GM19372 (cell line): ENCODE measurements around the gene PCARE.

Source experiments
- ATAC-seq: cut with Tn5 transposase; IDR thresholded peaks from one replicate; pipeline ENCODE4 v1.9.1; 2021; ENCODE audit warnings: mild to moderate bottlenecking, low read depth, moderate library complexity; ENCODE audit not compliant: unreplicated experiment

PCARE gene

DNA sequence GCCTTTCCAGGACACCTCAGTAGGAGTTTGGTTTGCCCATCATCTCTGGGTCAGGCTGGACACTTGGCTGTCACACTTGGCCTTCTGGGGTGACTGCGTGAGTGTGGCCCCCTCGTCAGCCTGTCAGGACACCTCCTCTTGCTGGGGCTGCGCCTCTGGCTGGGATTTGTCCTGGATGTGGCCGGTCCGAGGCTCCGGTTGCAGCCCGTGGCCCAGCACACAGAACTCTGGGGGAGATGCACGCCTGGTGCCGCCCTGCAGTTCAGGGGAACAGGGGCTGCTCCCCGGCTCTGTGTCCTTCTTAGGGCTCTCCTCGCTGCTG, 9.6 kb downstream of the PCARE start:
- ATAC-seq, result no peak

DNA sequence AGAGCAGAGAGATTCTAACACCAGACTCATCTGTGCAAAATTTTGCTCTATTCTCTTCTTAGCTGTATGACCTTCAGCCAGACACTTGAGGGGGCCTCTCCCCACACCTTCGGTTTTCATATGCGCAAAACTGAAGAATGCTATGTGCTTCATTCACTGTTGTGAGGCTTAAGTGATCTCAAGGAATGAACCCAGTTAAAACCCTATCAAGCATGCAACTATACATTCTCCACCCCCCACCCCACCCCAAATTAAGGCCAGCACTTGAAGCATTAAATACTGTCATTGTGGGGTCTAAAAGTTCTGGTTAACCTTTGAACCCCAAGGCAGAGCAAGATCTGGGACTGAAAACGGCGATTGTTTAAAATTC, 10.0 kb downstream of the PCARE start:
- ATAC-seq, result no peak

DNA sequence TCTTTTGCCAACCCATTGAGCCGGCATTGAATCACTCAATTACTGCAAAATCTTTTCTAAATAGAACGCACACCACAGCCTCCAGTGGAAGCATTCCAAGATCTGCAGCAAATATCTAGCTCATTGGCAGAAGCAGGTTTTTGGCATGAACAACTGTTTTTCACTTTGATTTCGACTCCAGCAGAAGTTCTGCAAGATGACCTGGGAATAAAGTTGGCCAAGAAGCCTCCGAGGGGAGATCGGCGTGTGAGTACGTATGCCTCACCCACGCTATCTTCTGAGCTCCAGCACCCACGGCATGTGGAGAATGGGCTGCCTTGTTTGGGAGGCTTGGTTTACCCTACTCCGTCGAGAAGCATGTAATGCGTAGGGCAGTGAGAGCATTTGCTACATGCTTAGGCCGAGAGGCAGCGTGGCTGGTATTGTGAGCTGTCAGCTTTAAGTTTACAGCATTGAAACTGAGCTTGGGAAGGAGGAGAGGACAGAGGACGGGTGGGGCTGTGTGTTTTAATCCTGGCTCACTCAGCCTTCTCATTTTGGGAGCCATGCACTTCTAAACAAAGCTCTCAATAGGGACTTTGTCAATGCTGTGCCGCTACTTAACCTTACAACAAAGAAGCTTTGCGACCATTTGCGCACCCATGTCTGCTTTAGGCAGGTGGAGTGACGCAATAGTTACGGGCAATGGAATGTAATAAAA, 10.5 kb downstream of the PCARE start:
- ATAC-seq, result no peak

DNA sequence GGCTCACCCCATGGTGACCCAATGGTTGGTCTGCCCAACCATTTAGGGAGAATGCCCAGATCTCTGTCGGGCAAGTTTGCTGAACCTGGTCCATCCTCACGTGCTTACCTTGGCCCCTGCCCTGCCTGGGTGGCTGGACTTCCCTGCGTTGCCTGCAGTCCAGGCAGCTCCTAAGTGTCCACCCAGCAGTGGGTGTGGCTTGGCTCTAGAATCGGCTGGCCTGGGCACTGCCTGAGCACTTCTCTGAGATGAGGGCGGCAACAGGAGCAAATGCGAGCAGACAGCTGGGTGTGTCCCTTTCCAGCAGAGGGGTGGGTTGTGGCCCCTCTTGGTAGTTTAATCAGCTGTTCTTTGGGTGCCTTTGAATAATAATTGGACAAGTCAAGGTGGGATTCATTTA, 11.3 kb downstream of the PCARE start:
- no peak for ATAC-seq

DNA sequence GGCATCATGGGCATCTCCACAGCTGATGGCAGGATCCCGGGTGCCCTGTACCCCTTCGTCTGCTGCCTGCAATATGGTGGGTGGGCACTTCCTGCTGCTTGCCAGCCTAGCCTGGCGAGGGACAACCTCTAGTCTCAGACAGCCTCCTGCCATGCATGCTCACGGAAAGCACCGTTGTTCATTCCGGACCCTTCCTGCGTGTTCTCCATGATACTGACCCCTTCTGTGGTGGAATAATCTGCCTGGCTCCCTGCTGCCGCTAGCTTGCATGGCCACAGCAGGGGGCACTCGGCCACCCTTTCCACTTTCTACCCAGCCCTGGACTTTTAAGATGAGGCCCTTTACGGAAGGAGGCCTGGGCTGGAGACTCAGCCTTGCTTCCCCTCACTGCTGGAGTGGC, 12.0 kb downstream of the PCARE start:
- no peak for ATAC-seq

DNA sequence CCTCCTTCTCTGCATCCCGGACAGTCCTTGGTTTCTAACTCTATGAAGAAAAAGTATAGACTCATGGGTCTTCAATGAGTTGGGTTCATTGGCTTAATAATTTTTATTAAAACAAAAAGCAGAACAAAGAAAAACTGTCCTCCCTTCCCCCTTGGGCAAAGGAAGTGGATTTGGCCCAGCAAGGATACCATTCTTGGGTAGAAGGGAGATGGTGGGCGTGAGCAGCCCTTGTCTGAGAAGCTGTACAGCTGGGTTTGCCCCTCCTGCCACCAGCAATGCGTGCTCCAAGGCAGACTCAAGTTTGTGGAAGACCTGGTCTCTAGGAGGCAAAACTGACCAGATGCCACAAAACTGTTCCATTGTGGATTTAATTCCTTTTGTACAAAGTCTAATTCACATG, 12.7 kb downstream of the PCARE start:
- no peak for ATAC-seq

DNA sequence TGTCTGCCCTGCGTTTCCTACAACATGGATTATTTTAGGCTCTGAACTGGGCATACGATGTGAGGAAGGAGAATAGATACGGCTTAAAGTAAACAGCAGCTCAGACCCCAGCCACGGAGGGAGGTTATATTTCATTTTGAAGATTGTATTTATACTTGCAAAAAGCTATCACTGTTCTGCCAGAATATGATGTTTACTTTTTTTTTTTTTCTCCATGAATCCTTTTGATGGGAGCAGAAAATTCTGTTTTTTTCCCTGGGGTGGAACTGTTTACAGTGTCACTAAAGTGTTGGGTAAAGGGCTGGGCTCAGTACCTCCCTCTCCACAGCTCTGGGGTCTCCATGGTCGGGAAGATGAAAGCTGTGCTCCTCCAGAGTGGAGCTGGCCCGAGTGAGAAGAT, 13.1 kb downstream of the PCARE start:
- ATAC-seq, result no peak

DNA sequence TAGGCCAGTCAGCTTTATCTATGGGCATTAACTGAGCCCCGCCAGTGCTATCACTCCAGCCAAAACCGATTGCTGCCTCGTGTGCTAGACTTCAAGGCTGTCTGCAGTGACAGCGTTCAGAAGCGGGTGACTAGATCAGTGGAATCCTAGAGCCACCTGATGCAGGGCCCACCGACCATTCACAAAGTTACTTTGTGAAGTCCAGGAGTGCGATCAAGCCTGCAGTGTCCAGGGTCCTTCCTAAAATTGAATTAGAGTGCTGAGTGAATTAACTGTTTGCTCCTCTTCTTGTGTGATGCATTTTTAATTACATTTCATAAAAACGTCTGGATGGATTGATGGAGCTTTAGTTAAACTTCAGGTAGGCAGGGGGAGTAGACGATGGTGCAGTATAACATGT, 13.9 kb downstream of the PCARE start:
- no peak for ATAC-seq

DNA sequence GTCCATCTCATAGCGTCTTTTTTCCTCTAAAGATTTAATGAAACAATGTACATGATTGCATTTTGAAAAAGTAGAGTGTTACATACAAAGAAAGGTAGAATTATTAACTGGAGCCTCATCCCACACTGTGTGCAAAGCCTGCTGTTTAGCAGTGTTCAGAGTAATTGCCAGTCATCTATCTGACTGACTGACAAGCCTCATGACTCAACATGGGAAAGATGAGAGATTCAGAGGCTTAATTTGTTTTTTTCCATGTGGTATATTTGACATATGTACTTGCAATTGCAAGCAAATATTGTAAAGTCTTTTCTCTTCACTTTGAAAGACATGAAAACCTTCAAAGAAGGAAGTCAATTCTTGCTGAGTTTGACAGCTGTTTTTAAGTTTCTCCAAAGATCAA, 14.7 kb downstream of the PCARE start:
- ATAC-seq, result no peak

DNA sequence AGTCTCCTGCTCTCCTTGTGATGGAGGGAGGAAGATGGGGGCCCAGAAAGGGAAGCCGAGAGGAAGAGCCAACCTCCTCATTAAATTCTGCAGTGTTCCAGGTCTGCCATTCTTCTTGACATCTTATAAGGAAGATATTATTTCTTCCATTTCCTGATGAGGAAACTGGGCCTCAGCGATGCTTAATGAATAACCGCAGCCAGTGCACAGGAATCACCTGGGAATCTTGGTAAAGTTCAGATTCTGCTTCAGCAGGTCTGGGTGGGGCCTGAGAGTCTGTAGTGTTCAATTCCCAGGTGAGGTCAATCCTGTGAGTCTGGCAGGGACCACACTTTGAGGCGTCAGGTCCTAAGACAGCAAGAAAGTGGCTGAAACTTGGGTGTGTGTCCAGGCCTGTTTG, 17.3 kb downstream of the PCARE start:
- ATAC-seq, result no peak

DNA sequence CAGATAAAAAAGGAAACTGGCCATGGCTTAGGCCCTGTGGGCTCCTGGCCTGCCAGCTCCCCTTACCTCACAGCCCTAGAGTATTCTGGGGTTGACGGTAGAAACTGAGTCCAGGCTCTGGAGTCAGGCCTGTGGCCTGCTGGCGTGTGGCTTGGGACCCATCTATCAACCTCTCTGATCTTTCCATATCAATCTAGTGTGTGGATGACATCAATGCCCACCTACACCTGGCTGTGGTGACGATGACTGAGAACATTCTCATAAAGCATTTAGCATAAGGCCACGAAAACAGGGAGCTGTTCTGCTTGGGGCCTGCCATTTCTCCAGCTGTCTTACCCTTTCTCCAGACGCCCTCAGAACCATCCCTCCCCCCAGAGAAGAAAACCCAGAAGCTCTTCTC, 17.9 kb downstream of the PCARE start:
- ATAC-seq, result no peak

DNA sequence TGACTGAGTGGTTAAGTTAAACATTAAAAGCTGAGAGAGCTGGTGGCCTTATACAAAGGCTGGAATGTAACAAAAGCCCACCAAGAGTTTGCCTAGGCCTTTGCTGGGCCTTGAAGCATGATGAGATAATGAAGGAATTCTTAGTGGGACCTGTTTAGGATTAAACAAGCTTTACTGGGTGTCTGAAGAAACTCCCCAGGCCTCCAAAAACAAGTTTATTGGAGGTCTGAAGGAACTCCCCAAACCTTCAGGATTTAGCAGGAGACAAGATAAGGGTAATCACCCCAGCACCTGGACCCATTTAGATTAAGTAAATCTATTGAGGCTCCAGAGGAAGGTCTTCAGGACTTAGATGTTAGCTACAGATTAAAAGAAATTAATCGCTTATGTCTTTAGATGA, 18.7 kb downstream of the PCARE start:
- no peak for ATAC-seq

DNA sequence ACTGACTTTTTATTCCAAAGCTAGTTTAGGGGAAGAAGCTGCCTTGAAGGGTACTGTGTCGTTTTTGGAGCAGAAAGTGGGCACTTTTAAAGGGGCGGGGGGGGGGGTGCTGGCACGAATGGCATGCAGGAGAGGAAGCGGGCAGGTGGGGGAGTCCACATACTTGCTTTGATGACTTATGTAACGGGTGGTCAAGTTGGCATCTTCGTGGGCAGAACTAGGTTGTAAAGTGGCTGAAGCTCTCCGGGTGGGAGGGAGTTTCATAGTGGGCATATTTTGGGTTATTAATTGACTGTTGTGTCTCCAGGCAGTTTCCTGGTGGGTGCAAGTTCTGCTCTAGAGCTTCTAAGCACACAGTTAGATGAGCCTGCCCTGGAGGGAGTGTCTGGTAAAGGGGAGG, 19.9 kb downstream of the PCARE start:
- no peak for ATAC-seq

DNA sequence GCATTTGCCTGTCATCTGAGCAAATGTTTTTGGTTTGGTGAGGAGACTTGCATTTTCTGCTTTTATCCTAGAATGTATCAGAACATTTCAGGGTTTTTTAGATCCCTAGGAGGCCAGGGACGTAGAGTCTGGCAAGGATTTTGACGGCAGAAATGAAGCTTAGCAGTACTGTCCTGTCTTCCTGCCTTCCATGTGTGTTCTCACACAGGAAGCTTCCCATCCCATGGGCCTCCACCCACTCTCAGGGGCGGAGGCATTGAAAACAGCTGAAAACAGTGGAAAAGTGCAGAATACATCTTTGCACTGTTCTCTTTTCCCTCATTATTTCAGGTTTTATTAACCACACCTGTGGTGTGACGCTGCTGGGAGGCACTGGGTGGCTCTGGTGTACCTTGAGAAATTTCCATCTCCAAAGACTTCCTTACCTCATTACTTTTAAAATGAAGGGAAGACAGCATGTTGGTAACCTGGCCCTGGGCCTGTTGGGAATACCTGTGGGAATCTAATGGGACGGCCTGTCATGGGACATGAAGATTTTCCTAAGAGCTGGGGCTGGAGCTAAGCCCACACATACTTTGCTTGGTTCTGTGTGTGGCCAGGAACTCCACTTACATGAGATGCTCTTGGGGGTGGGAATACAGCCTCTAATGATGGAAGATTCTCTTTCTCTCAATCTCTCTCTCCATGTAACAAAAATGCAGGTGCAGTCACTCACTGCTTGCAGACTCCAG, 20.5 kb downstream of the PCARE start:
- ATAC-seq, result no peak

DNA sequence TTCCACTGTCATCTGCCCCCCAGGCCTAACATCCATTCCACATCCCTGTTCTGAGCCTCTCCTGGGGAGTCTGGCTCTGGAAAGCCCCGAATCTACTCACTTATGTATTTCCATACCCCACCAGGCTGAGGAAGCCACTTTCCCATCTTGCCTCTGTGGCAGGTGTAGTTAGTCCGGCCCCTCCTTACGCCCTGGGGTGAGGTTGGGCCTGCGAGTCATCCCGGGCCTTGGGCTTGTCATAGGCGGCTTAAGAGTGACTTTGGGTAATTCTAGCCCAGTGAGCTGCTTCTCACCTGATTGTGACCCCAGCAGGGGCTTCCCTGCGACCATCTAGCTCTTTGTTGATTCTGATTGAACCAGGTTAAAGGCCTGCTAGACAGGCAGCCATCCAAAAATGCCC, 21.1 kb downstream of the PCARE start:
- no peak for ATAC-seq

DNA sequence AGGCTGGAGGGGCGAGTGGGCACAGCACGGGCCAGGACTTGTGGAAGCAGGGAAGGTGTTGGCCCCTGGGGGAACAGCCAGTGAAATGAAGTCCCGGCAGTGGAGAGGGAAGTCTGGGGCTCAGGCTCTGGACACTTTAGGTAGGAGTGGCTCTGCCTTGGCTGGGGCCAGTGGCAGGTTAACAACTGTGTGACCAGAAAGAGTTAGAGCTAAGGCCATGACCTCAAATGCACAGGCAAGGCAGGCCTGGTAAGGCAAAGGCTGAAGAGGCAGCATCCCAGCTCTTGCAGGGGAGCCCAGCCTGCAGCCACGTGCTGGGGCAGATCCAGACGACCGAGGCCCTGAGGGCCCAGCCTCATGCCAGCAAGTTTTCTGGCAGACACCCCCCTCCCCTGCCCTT, 21.5 kb downstream of the PCARE start:
- no peak for ATAC-seq

DNA sequence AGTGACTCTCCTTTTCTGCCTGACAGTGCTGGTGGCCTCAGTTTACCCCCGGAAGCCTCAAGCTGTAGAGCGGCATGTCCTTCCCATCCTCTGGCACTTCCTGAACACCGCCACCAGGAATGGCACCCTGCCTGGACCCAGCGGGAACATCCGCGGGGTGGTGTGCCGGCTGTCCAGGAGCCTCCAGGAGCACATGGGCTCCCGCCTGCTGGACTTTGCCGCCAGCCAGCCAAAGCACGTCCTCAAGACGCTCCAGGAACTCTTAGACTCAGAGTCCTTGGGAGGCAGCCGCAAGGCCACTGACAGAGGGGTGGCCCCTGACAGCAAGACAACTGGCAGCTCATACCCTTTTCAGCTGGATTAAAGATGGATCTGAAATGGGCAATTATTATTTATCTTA, 22.6 kb downstream of the PCARE start:
- no peak for ATAC-seq

DNA sequence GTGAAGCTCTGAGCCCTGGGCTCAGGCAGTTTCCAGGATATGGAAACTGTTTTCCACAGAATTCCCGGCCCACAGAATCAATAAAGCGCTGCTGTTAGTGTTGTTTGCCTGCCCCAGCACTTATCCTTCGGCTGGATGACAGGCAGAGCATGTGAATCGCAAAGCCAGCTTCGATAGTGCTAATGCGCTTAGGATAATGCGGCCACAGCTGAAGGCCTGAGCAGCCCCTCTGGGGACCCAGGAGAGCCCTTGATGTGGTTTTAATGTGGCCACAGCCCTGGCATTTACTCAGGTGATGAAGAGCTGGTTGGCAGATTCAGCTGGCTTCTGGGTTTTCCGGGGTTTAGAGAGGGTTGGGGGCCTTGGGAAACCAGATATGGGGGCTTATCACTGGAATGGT, 23.7 kb downstream of the PCARE start:
- no peak for ATAC-seq

DNA sequence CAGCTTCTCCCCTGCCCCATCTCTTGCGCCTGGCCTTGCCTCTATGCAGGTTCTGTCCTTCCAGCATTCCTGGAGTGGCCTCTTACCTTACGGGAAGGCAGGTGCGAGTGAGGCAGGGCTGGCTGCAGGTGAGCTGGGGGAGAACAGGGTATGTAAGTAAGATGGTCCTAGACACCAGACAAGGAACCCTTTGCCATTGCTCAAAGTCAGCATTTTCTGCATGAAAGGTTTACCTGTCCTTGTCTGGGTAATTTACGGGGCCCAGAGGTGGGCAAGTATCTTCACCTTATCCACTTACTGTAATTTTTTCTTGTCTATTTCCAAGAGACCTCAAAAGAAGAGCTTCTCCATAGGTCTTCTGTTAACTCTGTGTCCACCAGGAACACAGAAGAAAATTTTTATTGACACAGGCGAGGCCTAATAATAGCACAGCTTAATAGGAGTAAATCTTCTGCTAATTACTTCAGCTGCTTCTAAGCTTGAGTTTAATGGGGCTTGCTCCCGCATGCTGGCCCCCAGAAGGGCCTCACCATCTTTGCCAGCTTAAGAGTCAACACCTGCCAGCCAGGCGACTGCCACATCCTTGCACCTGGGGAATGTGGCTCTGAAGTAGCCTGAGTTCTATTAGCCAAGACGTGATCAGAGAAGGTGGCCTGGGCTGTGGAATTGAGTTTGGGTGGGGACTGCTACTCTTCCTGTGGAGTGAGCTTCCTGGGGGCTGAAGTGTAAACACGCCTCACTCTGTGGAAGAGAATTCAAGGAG, 27.1 kb downstream of the PCARE start:
- no peak for ATAC-seq

DNA sequence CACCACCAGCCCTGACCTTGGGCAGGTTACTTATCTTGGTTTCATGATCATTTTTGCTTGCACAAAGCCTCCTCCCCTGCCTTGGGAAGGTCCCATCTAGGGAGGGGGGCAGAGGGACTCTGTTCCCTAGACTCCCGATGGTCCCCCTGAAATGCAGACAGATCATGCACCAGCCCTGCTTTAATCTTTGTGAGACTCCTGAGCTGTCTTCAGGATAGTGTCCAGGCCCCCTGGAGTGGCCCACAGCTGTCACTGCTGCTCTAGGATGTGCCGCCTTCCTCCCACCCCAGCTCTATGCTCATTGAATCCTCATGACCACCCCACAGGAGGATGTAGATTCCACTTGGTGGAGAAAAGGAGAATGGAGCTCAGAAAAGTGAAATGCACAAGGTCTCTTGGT, 28.0 kb downstream of the PCARE start:
- ATAC-seq, result no peak

DNA sequence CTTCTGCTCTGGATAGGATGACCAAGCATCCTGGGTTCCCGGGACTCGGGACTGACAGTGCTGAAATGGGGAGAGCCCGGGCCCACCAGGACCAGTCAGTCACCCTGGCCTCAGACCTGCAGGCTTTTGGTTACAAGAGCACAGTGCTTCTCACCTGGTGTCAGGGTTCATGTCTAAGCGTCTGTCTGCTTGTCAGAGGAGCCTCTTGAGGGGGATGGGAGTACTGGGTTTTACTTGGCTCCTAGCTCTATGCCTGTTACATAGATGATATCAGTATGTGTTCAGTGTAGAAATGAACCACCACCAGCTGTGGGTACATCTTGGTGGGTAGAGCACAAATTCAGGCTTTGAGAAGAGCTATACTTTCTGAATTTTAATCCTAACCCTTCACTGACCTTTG, 29.9 kb downstream of the PCARE start:
- ATAC-seq, result no peak

DNA sequence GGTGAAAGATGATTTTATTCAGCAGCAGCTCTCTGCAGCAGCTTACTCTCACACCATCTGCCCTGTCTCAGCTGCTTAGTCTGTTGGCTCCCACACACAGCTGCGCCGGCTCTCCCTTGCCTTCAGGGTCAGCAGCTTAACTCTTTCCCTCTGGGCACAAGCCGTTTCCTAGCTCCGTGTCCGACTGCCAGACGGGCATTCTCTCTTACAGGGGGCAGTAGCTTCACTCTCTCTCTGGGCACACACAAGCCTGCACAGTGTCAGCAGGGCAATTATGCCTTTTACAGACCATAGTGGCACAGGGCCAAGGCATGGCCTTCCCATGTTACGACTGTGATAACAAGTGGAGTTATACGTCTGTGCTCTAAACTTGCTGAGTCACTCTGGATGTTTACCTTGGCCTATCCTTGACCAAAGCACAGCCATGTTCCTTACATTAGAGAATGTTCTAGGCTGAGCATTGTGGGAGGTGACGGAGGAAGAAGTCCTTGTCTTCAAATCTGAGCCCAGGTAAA, 31.7 kb downstream of the PCARE start:
- no peak for ATAC-seq
